Activated T-cell treated with anti-CD3 and anti-CD28 coated beads, Interleukin-2, amount 50 U/mL, for 24 hours (primary cell): ENCODE measurements around the gene CCDC144A.
"Not testable (repeated sequence)": the region's sequence is repeated elsewhere in the genome, so short reads cannot be mapped to it uniquely, and the experiment has no call there.

Experiments
- DNase-seq: peaks from one replicate; pipeline ENCODE4 v3.0.0-alpha.2; 2020
- H3K27ac Mint-ChIP-seq: 2 replicates; pipeline ENCODE4 v1.8.0; 2020; ENCODE audit warnings: mild to moderate bottlenecking, mixed read lengths
- H3K27me3 Mint-ChIP-seq: 2 replicates; pipeline ENCODE4 v1.8.0; 2020; ENCODE audit warnings: mixed read lengths
- H3K36me3 Mint-ChIP-seq: 2 replicates; pipeline ENCODE4 v1.8.0; 2020; ENCODE audit warnings: low read depth, mixed read lengths
- H3K4me1 Mint-ChIP-seq: 2 replicates; pipeline ENCODE4 v1.8.0; 2020; ENCODE audit warnings: low read depth, mixed read lengths
- H3K4me3 Mint-ChIP-seq: 2 replicates; pipeline ENCODE4 v1.8.0; 2020; ENCODE audit warnings: mild to moderate bottlenecking, moderate library complexity, mixed read lengths
- H3K9me3 Mint-ChIP-seq: 2 replicates; pipeline ENCODE4 v1.8.0; 2020; ENCODE audit warnings: mixed read lengths

The CCDC144A gene, protein sequence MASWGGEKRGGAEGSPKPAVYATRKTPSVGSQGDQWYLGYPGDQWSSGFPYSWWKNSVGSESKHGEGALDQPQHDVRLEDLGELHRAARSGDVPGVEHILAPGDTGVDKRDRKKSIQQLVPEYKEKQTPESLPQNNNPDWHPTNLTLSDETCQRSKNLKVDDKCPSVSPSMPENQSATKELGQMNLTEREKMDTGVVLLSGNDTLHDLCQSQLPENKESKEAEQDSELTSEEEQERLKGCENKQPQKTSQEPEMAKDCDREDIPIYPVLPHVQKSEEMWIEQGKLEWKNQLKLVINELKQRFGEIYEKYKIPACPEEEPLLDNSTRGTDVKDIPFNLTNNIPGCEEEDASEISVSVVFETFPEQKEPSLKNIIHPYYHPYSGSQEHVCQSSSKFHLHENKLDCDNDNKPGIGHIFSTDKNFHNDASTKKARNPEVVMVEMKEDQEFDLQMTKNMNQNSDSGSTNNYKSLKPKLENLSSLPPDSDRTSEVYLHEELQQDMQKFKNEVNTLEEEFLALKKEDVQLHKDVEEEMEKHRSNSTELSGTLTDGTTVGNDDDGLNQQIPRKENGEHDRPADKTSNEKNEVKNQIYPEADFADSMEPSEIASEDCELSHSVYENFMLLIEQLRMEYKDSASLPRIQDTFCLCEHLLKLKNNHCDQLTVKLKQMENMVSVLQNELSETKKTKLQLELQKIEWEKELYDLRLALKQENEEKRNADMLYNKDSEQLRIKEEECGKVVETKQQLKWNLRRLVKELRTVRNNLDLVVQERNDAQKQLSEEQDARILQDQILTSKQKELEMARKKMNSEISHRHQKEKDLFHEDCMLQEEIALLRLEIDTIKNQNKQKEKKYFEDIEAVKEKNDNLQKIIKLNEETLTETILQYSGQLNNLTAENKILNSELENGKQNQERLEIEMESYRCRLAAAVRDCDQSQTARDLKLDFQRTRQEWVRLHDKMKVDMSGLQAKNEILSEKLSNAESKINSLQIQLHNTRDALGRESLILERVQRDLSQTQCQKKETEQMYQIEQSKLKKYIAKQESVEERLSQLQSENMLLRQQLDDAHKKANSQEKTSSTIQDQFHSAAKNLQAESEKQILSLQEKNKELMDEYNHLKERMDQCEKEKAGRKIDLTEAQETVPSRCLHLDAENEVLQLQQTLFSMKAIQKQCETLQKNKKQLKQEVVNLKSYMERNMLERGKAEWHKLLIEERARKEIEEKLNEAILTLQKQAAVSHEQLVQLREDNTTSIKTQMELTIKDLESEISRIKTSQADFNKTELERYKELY (N-terminal part only)

DNA sequence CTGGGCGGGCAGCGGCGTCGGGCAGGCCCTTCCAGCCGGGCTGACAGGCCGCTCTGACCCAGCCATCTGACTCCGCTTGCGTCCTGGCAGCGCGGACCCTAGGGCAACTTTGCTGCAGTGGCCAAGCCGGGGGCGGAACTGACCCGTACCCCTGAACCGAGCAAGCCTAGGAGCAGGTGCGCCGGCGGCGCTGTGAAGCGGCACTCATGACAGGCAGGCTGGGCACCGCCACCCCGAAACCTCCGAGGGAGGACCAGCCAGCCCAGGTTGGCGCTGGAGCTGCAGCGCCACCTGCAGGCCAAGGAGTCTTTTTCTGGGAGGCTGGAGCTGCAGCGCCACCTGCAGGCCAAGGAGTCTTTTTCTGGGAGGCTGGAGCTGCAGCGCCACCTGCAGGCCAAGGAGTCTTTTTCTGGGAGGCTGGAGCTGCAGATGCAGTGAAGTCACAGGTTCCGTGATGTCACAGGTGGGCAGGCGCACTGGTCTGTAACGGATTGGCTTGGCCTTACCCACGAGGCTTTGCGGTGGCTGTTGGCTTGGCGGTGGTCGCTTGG lies at the start of gene CCDC144A:
Gene CCDC144A, plus strand, starts transcription at position 511 of the 551 bp plus-strand sequence. CDS start 160 bp downstream, outside the sequence.
- not testable (repeated sequence) for H3K27ac Mint-ChIP-seq, H3K27me3 Mint-ChIP-seq, H3K36me3 Mint-ChIP-seq, H3K9me3 Mint-ChIP-seq, H3K4me3 Mint-ChIP-seq, H3K4me1 Mint-ChIP-seq
- DNase-seq: peak; percentile 57

DNA sequence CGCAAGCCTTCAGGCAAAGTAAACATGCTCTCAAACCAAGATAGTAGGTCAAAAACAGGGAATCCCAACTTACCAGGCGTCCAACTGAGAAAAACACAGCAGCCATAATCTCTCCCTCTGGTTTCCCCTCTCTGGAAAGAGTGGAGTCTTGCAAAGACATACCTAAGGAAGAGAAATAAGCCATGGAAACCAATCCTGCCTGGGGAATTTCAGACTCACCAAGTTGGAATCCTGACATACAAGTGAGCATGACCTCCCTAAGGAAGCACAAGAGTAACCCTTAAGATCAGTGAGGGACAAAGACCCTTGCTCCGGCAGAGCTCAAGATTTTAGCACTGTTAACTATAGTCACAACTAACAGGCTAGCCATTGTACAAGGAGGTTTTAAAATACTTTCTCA lies 40.5 kb upstream of the CCDC144A start:
- Mint-ChIP-seq H3K27me3 (no peaks in the 10 kb centered on the region), H3K36me3 (peaks cover 29% of the 10 kb centered on the region), H3K4me3 (no peak overlapping the region), H3K9me3 (no peaks in the 10 kb centered on the region), H3K4me1 (peaks cover 21% of the 10 kb centered on the region), H3K27ac (no peak overlapping the region)
- DNase-seq: no peak

DNA sequence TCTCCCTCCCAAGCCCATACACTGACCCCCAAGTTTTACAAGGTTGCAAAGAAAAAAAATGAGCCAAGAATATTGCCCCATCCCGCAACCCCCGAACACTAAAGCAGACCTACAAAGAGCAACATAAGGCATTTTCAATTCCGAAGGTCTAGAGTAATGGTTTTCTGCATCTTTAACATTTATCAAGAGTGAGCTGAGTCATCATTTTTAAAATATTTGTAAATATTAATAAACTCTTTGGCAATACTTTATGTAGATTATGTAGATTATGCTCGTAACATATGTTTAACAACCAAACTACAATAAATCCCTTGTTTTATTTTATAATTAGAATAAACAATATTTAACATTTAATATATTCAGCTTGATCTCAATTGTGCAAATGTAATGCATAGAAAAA lies 37.8 kb upstream of the CCDC144A start:
- no peak for DNase-seq
- H3K27ac Mint-ChIP-seq: no peak overlapping the region
- H3K36me3 Mint-ChIP-seq: peaks cover 12% of the 10 kb centered on the region
- H3K9me3 Mint-ChIP-seq: no peaks in the 10 kb centered on the region
- H3K4me3 Mint-ChIP-seq: peak overlapping the region; percentile 86
- H3K4me1 Mint-ChIP-seq: peaks cover 21% of the 10 kb centered on the region
- peaks cover 2% of the 10 kb centered on the region for H3K27me3 Mint-ChIP-seq

GRCh38 chr17:16652847-16653366 lies 37.1 kb upstream of the CCDC144A start:
- no peak for DNase-seq
- Mint-ChIP-seq H3K27ac (peak overlapping the region; percentile 76), H3K4me3 (peak overlapping the region; percentile 86), H3K4me1 (peaks cover 19% of the 10 kb centered on the region), H3K36me3 (peaks cover 10% of the 10 kb centered on the region), H3K27me3 (peaks cover 3% of the 10 kb centered on the region), H3K9me3 (no peaks in the 10 kb centered on the region)

DNA sequence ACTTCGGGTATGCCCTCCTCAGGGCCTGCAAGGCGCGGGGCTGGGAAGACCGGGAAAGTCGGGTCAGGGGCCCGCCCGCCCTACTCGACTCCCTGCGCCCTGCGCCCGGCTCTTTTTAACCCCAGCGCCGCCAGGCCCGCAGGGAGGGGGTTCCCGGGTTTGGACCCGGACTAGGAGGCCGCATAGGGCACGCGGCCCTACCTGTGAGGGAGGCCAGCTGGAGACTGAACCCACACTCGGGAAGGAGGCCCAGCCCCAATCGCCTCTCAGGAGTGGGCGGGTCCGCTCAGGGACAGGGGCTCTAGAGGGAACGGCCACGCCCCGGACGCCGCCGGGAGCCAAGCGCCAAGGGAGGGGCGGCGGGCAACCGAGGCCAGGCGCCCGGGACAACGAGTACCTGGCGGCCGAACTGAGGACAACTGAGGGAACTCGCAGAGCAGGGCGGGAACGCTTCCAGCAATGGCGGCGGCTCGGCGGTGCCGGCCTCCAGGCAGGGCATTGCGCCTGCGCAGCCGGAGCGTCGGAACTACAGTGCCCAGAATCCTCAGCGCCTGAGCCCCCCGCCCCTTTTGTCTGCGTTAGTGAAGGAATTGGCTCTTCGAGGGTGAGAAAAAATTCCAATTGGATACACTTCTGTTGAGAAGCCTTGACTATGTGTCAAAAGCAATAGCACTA lies 36.5 kb upstream of the CCDC144A start, which contains the start of gene ZNF624:
Gene ZNF624, minus strand, starts transcription at position 484 of the 675 bp plus-strand sequence.
- no peaks in the 10 kb centered on the region for H3K9me3 Mint-ChIP-seq
- H3K27me3 Mint-ChIP-seq: peaks cover 3% of the 10 kb centered on the region
- H3K36me3 Mint-ChIP-seq: peaks cover 6% of the 10 kb centered on the region
- H3K4me3 Mint-ChIP-seq: peak within 1 kb of the TSS; percentile 86
- H3K4me1 Mint-ChIP-seq: peaks cover 19% of the 10 kb centered on the region
- DNase-seq: peak; percentile 92
- peak within 1 kb of the TSS; percentile 76 for H3K27ac Mint-ChIP-seq

DNA sequence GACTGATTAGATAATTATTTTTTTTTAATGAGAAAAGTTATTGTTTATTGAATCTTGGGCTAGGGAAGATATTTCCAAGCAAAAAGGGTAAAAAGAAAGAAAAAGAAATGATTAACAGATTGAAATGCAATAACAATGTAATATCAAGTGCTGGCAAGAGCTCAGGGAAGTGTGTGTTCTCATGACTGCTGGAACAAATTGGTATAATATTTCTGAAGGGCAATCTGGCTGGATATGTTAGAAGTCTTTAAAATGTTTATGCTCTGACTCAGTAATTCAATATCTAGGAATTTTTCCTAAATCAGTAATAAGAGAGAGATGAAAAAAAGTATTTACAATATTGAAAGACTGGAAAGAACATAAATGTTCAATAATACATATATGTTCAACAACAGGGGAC lies 28.8 kb upstream of the CCDC144A start:
- Mint-ChIP-seq H3K9me3 (peaks cover 3% of the 10 kb centered on the region), H3K4me1 (no peaks in the 10 kb centered on the region), H3K4me3 (no peak overlapping the region), H3K27me3 (peaks cover 40% of the 10 kb centered on the region), H3K36me3 (no peaks in the 10 kb centered on the region), H3K27ac (no peak overlapping the region)
- DNase-seq: no peak

DNA sequence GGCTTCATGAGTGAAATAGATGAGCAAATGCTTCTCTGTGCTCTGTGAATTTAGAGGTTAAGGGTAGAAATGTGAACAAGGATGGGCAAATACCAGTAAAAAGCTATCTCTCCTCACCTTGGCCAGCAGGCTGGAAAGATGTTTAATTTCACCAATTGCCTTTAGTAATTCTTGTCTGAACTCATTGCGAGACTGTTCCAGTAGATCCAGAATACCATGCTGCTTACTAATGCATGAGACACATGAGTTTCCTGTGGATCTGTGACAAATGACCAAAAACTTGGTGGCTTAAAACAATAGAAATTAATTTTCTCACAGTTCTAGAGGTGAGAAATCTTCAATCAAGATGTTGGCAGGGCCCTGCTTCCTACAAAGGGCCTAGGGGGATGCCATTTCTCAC lies 27.1 kb upstream of the CCDC144A start:
- no peak for DNase-seq
- Mint-ChIP-seq H3K27me3 (peaks cover 49% of the 10 kb centered on the region), H3K9me3 (peaks cover 3% of the 10 kb centered on the region), H3K36me3 (no peaks in the 10 kb centered on the region), H3K4me1 (peaks cover 4% of the 10 kb centered on the region), H3K4me3 (no peak overlapping the region), H3K27ac (no peak overlapping the region)

- not testable (repeated sequence) for DNase-seq, H3K4me3 Mint-ChIP-seq, H3K36me3 Mint-ChIP-seq, H3K9me3 Mint-ChIP-seq, H3K4me1 Mint-ChIP-seq, H3K27ac Mint-ChIP-seq
- peaks cover 54% of the 10 kb centered on the region for H3K27me3 Mint-ChIP-seq
Observed at GRCh38 chr17:16666553-16666906, 23.5 kb upstream of the CCDC144A start.

- peaks cover 57% of the 10 kb centered on the region for H3K27me3 Mint-ChIP-seq
- not testable (repeated sequence) for H3K9me3 Mint-ChIP-seq, H3K4me1 Mint-ChIP-seq, H3K27ac Mint-ChIP-seq, H3K36me3 Mint-ChIP-seq
- H3K4me3 Mint-ChIP-seq: peak overlapping the region; percentile 67
- peak; percentile 39 for DNase-seq
Observed at GRCh38 chr17:16666907-16667636, 23.0 kb upstream of the CCDC144A start.

GRCh38 chr17:16676676-16677268 lies 13.3 kb upstream of the CCDC144A start:
- H3K36me3 Mint-ChIP-seq: no peaks in the 10 kb centered on the region
- no peaks in the 10 kb centered on the region for H3K4me1 Mint-ChIP-seq
- no peak overlapping the region for H3K4me3 Mint-ChIP-seq
- no peak for DNase-seq
- no peaks in the 10 kb centered on the region for H3K9me3 Mint-ChIP-seq
- peaks cover 8% of the 10 kb centered on the region for H3K27me3 Mint-ChIP-seq
- no peak overlapping the region for H3K27ac Mint-ChIP-seq

GRCh38 chr17:16683290-16684138 lies 6.5 kb upstream of the CCDC144A start:
- peaks cover 29% of the 10 kb centered on the region for H3K27me3 Mint-ChIP-seq
- not testable (repeated sequence) for H3K4me1 Mint-ChIP-seq, H3K36me3 Mint-ChIP-seq, DNase-seq, H3K27ac Mint-ChIP-seq, H3K9me3 Mint-ChIP-seq
- H3K4me3 Mint-ChIP-seq: peak overlapping the region; percentile 4

DNA sequence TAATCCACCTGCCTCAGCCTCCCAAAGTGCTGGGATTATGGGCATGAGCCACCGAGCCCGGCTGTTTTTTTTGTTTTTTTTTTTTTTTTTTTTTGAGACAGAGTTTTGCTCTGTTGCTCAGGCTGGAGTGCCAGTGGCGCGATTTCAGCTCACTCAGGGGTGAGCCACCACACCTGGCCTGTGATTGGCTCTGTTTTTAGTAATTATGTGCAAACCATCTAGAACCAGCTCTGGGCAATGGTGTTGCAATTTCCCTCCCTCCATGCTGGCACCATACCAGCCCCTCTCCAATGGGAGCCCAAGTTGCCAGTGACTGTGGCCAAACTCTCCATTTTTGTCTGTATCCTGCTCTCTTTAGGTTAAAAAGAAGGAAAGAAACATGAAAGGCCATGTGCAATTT lies 4.0 kb upstream of the CCDC144A start:
- H3K27me3 Mint-ChIP-seq: peaks cover 29% of the 10 kb centered on the region
- not testable (repeated sequence) for H3K9me3 Mint-ChIP-seq, H3K4me3 Mint-ChIP-seq, H3K36me3 Mint-ChIP-seq, H3K27ac Mint-ChIP-seq, H3K4me1 Mint-ChIP-seq, DNase-seq
